Tibial nerve (tissue), 4 donors: Measurements from ENCODE around the gene AKT1.

Source experiments
- EP300 ChIP-seq, 2 donors: sonication (generic); formaldehyde crosslinking; IDR thresholded peaks; one replicate each; pipeline ENCODE4 v1.6.1; 2017; ENCODE audit warnings: antibody characterized with exemption in 2 of 2, mild to moderate bottlenecking in 1 of 2
- POLR2A ChIP-seq, 2 donors: fragments of 450-650 bp; IDR thresholded peaks; one replicate each; pipeline ENCODE4 v1.6.1; 2017; ENCODE audit warnings: antibody characterized with exemption in 2 of 2, mild to moderate bottlenecking in 2 of 2, moderate library complexity in 2 of 2
- TF ChIP-seq, protein P1 (sequence below), 5 experiments: fragments of 200-600 bp in 3 of 5; fragments of 450-650 bp in 2 of 5; sonication (generic) in 3 of 5; IDR thresholded peaks; one replicate each; pipeline ENCODE4 v1.5.1; 2016 to 2019; ENCODE audit warnings: antibody characterized with exemption in 5 of 5, mild to moderate bottlenecking in 3 of 5, moderate library complexity in 2 of 5

DNA sequence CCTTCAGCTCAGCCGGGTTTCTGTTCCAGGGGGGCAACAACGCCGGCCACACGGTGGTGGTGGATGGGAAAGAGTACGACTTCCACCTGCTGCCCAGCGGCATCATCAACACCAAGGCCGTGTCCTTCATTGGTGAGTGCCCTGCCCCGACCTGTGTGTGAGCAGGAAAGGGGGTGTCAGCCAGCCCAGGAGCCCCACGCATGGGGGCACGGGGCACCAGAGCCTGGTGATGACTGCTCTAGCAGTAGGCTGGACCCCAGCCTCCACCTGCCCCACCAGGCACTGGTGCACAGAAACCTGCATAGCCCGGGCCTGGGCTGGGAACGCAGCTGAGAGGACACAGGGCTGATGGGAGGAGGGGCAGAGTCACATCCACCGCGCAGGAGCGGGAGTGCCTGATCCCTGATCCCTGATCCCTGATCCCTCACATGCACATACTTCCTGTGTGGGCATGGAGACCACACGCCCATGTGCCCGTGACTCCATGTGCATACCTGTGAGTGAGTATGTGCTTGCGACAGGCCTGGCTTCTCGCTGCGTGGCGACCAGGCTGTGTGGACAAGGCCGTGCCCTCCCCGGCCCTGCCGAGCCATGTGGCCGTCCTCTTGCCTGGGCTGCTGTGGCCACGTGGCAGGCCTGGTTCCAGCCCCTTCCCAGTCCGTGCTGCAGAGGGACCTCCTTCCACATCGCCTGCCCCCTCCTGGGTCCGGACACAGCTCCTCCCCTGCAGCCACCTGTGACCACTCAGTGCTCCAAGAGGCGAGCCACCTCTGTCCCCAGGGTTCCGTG, 60.4 kb downstream of the AKT1 start:
- TF ChIP-seq, protein P1, sequence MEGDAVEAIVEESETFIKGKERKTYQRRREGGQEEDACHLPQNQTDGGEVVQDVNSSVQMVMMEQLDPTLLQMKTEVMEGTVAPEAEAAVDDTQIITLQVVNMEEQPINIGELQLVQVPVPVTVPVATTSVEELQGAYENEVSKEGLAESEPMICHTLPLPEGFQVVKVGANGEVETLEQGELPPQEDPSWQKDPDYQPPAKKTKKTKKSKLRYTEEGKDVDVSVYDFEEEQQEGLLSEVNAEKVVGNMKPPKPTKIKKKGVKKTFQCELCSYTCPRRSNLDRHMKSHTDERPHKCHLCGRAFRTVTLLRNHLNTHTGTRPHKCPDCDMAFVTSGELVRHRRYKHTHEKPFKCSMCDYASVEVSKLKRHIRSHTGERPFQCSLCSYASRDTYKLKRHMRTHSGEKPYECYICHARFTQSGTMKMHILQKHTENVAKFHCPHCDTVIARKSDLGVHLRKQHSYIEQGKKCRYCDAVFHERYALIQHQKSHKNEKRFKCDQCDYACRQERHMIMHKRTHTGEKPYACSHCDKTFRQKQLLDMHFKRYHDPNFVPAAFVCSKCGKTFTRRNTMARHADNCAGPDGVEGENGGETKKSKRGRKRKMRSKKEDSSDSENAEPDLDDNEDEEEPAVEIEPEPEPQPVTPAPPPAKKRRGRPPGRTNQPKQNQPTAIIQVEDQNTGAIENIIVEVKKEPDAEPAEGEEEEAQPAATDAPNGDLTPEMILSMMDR (IDR thresholded peaks at IDR 0.05) = no peak
- TF ChIP-seq POLR2A (IDR thresholded peaks at IDR 0.05) (no peak), EP300 (IDR thresholded peaks at IDR 0.05) (no peak)
